T-helper 2 cell treated with Interferon-gamma antibody and Interleukin-4, amounts not matched to agents 100 ng/mL and 5 ng/mL, for 36 hours (primary cell): Measurements from ENCODE around the gene TACC2. TPM values are rescaled to one million over a fixed set of nuclear protein-coding genes. Genes with fewer than 3 reads are reported as not detected.

Experiments
- intact Hi-C: fragments of 100-400 bp; cut with micrococcal nuclease; formaldehyde crosslinking; loops from one replicate; pipeline ENCODE4 v1.15.1; 2023
- total RNA-seq: library from RNA; stranded (reverse); gene quantifications from 2 replicates; pipeline ENCODE4 v1.2.3, GENCODE V29; 2022

Gene TACC2
- total RNA-seq, 1 donor from 2014 or later = not detected

GRCh38 chr10:122164815-122165483 lies 176.0 kb downstream of the TACC2 start:
- intact Hi-C loops = no loop called here

- intact Hi-C loops = no loop called here
Observed at GRCh38 chr10:122165484-122166276, 176.7 kb downstream of the TACC2 start.

GRCh38 chr10:122168101-122168500 lies 179.1 kb downstream of the TACC2 start:
- intact Hi-C loops = no loop called here

GRCh38 chr10:122168598-122169394 lies 179.8 kb downstream of the TACC2 start:
- intact Hi-C loops = no loop called here

GRCh38 chr10:122170802-122171201 lies 181.8 kb downstream of the TACC2 start:
- intact Hi-C loops = no loop called here

- intact Hi-C loops = no loop called here
Observed at GRCh38 chr10:122171302-122172075, 182.5 kb downstream of the TACC2 start.

GRCh38 chr10:122172361-122173008 lies 183.5 kb downstream of the TACC2 start:
- intact Hi-C loops = no loop called here

GRCh38 chr10:122173337-122173736 lies 184.4 kb downstream of the TACC2 start:
- intact Hi-C loops = no loop called here

GRCh38 chr10:122173766-122174435 lies 184.9 kb downstream of the TACC2 start:
- intact Hi-C loops = no loop called here

GRCh38 chr10:122176232-122177213 lies 187.6 kb downstream of the TACC2 start:
- intact Hi-C loops = no loop called here

GRCh38 chr10:122178655-122179054 lies 189.7 kb downstream of the TACC2 start:
- intact Hi-C loops = no loop called here

GRCh38 chr10:122181041-122181732 lies 192.2 kb downstream of the TACC2 start:
- intact Hi-C loops = no loop called here

GRCh38 chr10:122181876-122182275 lies 192.9 kb downstream of the TACC2 start:
- intact Hi-C loops = no loop called here

GRCh38 chr10:122182308-122182707 lies 193.3 kb downstream of the TACC2 start:
- intact Hi-C loops = no loop called here

- intact Hi-C loops = no loop called here
Observed at GRCh38 chr10:122184254-122184653, 195.3 kb downstream of the TACC2 start.

GRCh38 chr10:122185643-122186042 lies 196.7 kb downstream of the TACC2 start:
- intact Hi-C loops = no loop called here

GRCh38 chr10:122186816-122187810 lies 198.2 kb downstream of the TACC2 start:
- intact Hi-C loops = no loop called here
